HepG2 (cell line): ENCODE measurements around the gene IVL. TPM values are rescaled to one million over a fixed set of nuclear protein-coding genes. Genes with fewer than 3 reads are reported as not detected.

Source experiments
- ATAC-seq: fragments of 200-7000 bp; cut with Tn5 transposase; 3 replicates; pipeline ENCODE4 v1.9.1; 2020; ENCODE audit warnings: mild to moderate bottlenecking, moderate library complexity
- BruUV-seq: library from RNA; stranded (reverse); fragments of 400-500 nt; replicated peaks from 2 replicates; lab custom pipeline; 2021; lab: Mats Ljungman, UMichigan
- CTCF ChIA-PET: fragments of 300-600 bp; formaldehyde crosslinking; extraction: SDS; loops from one replicate; lab custom pipeline; 2021; ENCODE audit warnings: low total read pairs, inconsistent platforms, low intra/inter-chr PET ratio; lab: Yijun Ruan, JAX
- POLR2A ChIA-PET: fragments of 350-600 bp; sonication (Branson Sonifier 250); formaldehyde crosslinking; loops from one replicate; lab custom pipeline; 2020; ENCODE audit warnings: antibody characterized with exemption, inconsistent platforms; lab: Yijun Ruan, JAX
- DNase-seq: peaks from one replicate; pipeline ENCODE4 v3.0.0-alpha.2; 2015; ENCODE audit warnings: low spot score
- FAIRE-seq: peaks from 3 replicates; lab custom pipeline; 2011; peaks lifted over from hg19 to GRCh38; lab: Jason Lieb, UNC
- H2AFZ ChIP-seq: one replicate; pipeline ENCODE4 v1.6.1; 2011; ENCODE audit warnings: low read length, inconsistent platforms
- H3K27ac ChIP-seq: fragments of 300-600 bp; 3 replicates; pipeline ENCODE4 v1.8.0; 2011; ENCODE audit warnings: mixed run types, mild to moderate bottlenecking, mixed read lengths, low read length, inconsistent platforms; ENCODE audit not compliant: insufficient read depth; ENCODE audit errors: extremely low read length
- H3K27me3 ChIP-seq, 2 experiments: fragments of 200-600 bp in 1 of 2; 2 replicates in 1 of 2; 3 replicates in 1 of 2; pipeline versions ENCODE4 v1.6.0 to v1.8.0; 2011; ENCODE audit warnings: low read length in 2 of 2, mild to moderate bottlenecking in 2 of 2, moderate library complexity in 2 of 2, inconsistent platforms in 1 of 2; ENCODE audit not compliant: insufficient read depth in 2 of 2, control insufficient read depth in 1 of 2
- H3K36me3 ChIP-seq, 2 experiments: fragments of 200-600 bp in 1 of 2; replicated peaks in 1 of 2; 2 replicates in 1 of 2; 3 replicates in 1 of 2; pipeline versions ENCODE4 v1.5.1 to v1.8.0; 2011; ENCODE audit warnings: low read length in 2 of 2, inconsistent platforms in 1 of 2; ENCODE audit not compliant: insufficient read depth in 2 of 2, control insufficient read depth in 1 of 2
- H3K4me1 ChIP-seq: 2 replicates; pipeline ENCODE4 v1.5.1; 2012; ENCODE audit warnings: low read length, inconsistent platforms; ENCODE audit not compliant: insufficient read depth
- H3K4me2 ChIP-seq: 2 replicates; pipeline ENCODE4 v1.6.0; 2011; ENCODE audit warnings: low read depth, low read length, inconsistent platforms
- H3K4me3 ChIP-seq, 3 experiments: fragments of 200-600 bp in 1 of 3; sonication (generic), shearing (Covaris generic) in 1 of 3; replicated peaks in 1 of 3; 2 replicates each; pipeline ENCODE4 v1.5.1; 2011 to 2016; ENCODE audit warnings: low read length in 3 of 3, inconsistent platforms in 2 of 3, low read depth in 2 of 3, mild to moderate bottlenecking in 2 of 3, control low read depth in 1 of 3, mixed read lengths in 1 of 3; ENCODE audit not compliant: insufficient read depth in 1 of 3
- H3K79me2 ChIP-seq: one replicate; pipeline ENCODE4 v1.6.1; 2011; ENCODE audit warnings: low read length, inconsistent platforms; ENCODE audit not compliant: insufficient read depth
- H3K9ac ChIP-seq: 2 replicates; pipeline ENCODE4 v1.6.0; 2011; ENCODE audit warnings: mild to moderate bottlenecking, low read depth, low read length, inconsistent platforms; ENCODE audit not compliant: insufficient read depth
- H3K9me3 ChIP-seq: 2 replicates; pipeline ENCODE4 v1.5.1; 2012; ENCODE audit warnings: mild to moderate bottlenecking, low read length
- H4K20me1 ChIP-seq: 2 replicates; pipeline ENCODE4 v1.6.0; 2011; ENCODE audit warnings: inconsistent platforms, mild to moderate bottlenecking, low read length, moderate library complexity; ENCODE audit not compliant: insufficient read depth
- BRCA1 ChIP-seq: sonication (generic); formaldehyde crosslinking; IDR thresholded peaks from 2 replicates; pipeline ENCODE4 v1.4.0; 2020; ENCODE audit warnings: missing genetic modification reagents
- GATA4 ChIP-seq: sonication (generic); IDR thresholded peaks from 2 replicates; pipeline ENCODE4 v1.6.1; 2016; ENCODE audit warnings: antibody characterized with exemption, low read depth, borderline replicate concordance
- GFI1 ChIP-seq: sonication (generic); formaldehyde crosslinking; IDR thresholded peaks from 2 replicates; pipeline ENCODE4 v1.5.0; 2020; ENCODE audit warnings: missing genetic modification reagents, mild to moderate bottlenecking, borderline replicate concordance
- HDAC1 ChIP-seq: sonication (generic); formaldehyde crosslinking; IDR thresholded peaks from 2 replicates; pipeline ENCODE4 v1.5.1; 2020; ENCODE audit warnings: mild to moderate bottlenecking, missing genetic modification reagents
- HNRNPUL1 ChIP-seq: fragments of 200-400 bp; formaldehyde crosslinking; IDR thresholded peaks from 2 replicates; pipeline ENCODE4 v1.6.1; 2017; ENCODE audit warnings: low read depth, mild to moderate bottlenecking, low read length, moderate library complexity
- MYC ChIP-seq: sonication (generic); formaldehyde crosslinking; IDR thresholded peaks from 2 replicates; pipeline ENCODE4 v1.9.0; 2021; ENCODE audit warnings: missing genetic modification reagents, borderline replicate concordance
- NAIF1 ChIP-seq: sonication (generic); formaldehyde crosslinking; IDR thresholded peaks from 2 replicates; pipeline ENCODE4 v1.5.0; 2020; ENCODE audit warnings: mild to moderate bottlenecking, missing genetic modification reagents, borderline replicate concordance
- NFYB ChIP-seq: sonication (generic); formaldehyde crosslinking; IDR thresholded peaks from 2 replicates; pipeline ENCODE4 v1.4.0; 2020; ENCODE audit warnings: missing genetic modification reagents
- TAF1 ChIP-seq: sonication (generic); formaldehyde crosslinking; IDR thresholded peaks from 2 replicates; pipeline ENCODE4 v1.4.0; 2020; ENCODE audit warnings: missing genetic modification reagents
- TRIM24 ChIP-seq: sonication (generic); formaldehyde crosslinking; IDR thresholded peaks from 2 replicates; pipeline ENCODE4 v1.8.0; 2022; ENCODE audit warnings: mild to moderate bottlenecking, missing genetic modification reagents
- ZFP36 ChIP-seq: fragments of 150-350 bp; IDR thresholded peaks from 2 replicates; pipeline ENCODE4 v1.6.1; 2018; ENCODE audit warnings: borderline replicate concordance, low read length, low read depth; ENCODE audit not compliant: partially characterized antibody
- ZNF17 ChIP-seq: sonication (generic); formaldehyde crosslinking; IDR thresholded peaks from 2 replicates; pipeline ENCODE4 v1.5.0; 2020; ENCODE audit warnings: mild to moderate bottlenecking, missing genetic modification reagents
- WGBS: methylation state at CpG from one replicate; pipeline ENCODE4 v1.1.6; 2017; ENCODE audit warnings: low lambda C conversion rate; 5-methylcytosine and 5-hydroxymethylcytosine counted together
- in situ Hi-C: cut with HindIII; loops from 2 replicates; pipeline ENCODE4 v1.10.0; 2017; ENCODE audit warnings: low pct_unique_long_range_greater_than_20kb; ENCODE audit not compliant: extremely low pct_ligation_motif_present
- intact Hi-C: fragments of 100-400 bp; cut with micrococcal nuclease; formaldehyde crosslinking; loops from one replicate; pipeline ENCODE4 v1.10.0; 2022; ENCODE audit not compliant: unreplicated experiment
- polyA plus RNA-seq, 8 experiments: library from polyadenylated mRNA; depleted of rRNA in 3 of 8; stranded (reverse) in 7 of 8; unstranded in 1 of 8; fragments of >200 nt; fragmentation: Illumina TruSeq in 4 of 8; extraction: Trizol in 4 of 8; gene quantifications; 2 replicates each; pipeline versions ENCODE4 v1.2.1 to v1.2.3, GENCODE V29; 2011 to 2016; ENCODE audit warnings: low read depth in 4 of 8, missing spikeins in 1 of 8, mixed read lengths in 1 of 8; ENCODE audit not compliant: insufficient read depth in 1 of 8
- total RNA-seq, 5 experiments: library from RNA; depleted of rRNA; stranded (reverse); fragments of >200 nt; fragmentation: Illumina TruSeq; extraction: Trizol; gene quantifications; 2 replicates each; pipeline ENCODE4 v1.2.3, GENCODE V29; 2016; ENCODE audit warnings: low read depth in 1 of 5
- TF ChIP-seq, protein P1 (sequence below): sonication (generic); formaldehyde crosslinking; IDR thresholded peaks from 2 replicates; pipeline ENCODE4 v1.4.0; 2020; ENCODE audit warnings: mild to moderate bottlenecking, low read depth, missing genetic modification reagents
- TF ChIP-seq, protein P2 (sequence below): sonication (generic); formaldehyde crosslinking; IDR thresholded peaks from 2 replicates; pipeline ENCODE4 v1.8.0; 2022; ENCODE audit warnings: mild to moderate bottlenecking, missing genetic modification reagents, moderate library complexity
- TF ChIP-seq, protein P3 (sequence below): sonication (generic); formaldehyde crosslinking; IDR thresholded peaks from 2 replicates; pipeline ENCODE4 v1.4.0; 2020; ENCODE audit warnings: missing genetic modification reagents, low read depth, mild to moderate bottlenecking, borderline replicate concordance
- TF ChIP-seq, protein P4 (sequence below): sonication (generic); formaldehyde crosslinking; IDR thresholded peaks from 2 replicates; pipeline ENCODE4 v1.8.0; 2022; ENCODE audit warnings: missing genetic modification reagents, mild to moderate bottlenecking, inconsistent platforms, borderline replicate concordance

IVL gene
- total and polyA plus RNA-seq, 2 of the 13 experiments (the other 11 are each of a cell fraction or from before 2014, with no cell fraction given) = not detected

DNA sequence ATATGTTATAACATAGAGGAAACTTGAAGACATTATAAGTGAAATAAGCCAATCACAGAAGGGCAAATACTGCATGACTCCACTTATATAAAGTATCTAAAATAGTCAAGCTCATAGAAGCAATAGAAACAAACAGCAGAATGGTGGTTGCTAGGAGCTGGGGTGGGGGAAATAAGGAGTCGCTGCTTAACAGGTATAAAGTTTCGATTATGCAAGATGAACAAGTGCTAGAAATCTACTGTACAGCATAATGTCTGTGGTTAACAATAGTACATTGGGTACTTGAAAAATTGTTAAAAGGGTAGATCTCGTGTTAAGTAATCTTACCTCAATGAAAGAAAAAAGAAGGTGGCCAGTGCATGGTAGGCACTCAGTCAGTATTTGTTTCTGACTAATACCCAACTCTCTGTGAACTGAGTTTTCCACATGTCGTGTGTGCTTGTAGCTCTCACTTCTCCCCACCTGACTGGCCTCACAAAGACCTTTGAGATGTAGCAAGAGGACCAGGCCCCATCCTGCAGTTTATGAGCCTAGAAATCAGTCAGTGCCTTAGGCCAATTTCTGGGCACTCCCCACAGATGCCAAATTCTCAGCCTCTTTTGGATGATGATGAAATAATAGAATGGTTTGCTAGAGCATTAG, 23.9 kb downstream of the IVL start (continued):
- TF ChIP-seq, protein P1, sequence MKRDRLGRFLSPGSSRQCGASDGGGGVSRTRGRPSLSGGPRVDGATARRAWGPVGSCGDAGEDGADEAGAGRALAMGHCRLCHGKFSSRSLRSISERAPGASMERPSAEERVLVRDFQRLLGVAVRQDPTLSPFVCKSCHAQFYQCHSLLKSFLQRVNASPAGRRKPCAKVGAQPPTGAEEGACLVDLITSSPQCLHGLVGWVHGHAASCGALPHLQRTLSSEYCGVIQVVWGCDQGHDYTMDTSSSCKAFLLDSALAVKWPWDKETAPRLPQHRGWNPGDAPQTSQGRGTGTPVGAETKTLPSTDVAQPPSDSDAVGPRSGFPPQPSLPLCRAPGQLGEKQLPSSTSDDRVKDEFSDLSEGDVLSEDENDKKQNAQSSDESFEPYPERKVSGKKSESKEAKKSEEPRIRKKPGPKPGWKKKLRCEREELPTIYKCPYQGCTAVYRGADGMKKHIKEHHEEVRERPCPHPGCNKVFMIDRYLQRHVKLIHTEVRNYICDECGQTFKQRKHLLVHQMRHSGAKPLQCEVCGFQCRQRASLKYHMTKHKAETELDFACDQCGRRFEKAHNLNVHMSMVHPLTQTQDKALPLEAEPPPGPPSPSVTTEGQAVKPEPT (CRISPR knock-in tag) = no peak
- TF ChIP-seq, protein P2, sequence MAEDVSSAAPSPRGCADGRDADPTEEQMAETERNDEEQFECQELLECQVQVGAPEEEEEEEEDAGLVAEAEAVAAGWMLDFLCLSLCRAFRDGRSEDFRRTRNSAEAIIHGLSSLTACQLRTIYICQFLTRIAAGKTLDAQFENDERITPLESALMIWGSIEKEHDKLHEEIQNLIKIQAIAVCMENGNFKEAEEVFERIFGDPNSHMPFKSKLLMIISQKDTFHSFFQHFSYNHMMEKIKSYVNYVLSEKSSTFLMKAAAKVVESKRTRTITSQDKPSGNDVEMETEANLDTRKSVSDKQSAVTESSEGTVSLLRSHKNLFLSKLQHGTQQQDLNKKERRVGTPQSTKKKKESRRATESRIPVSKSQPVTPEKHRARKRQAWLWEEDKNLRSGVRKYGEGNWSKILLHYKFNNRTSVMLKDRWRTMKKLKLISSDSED = no peak
- TF ChIP-seq GATA4 = no peak
- no peak for TF ChIP-seq BRCA1 (CRISPR knock-in tag)
- no peak for TF ChIP-seq TRIM24 (CRISPR knock-in tag)

DNA sequence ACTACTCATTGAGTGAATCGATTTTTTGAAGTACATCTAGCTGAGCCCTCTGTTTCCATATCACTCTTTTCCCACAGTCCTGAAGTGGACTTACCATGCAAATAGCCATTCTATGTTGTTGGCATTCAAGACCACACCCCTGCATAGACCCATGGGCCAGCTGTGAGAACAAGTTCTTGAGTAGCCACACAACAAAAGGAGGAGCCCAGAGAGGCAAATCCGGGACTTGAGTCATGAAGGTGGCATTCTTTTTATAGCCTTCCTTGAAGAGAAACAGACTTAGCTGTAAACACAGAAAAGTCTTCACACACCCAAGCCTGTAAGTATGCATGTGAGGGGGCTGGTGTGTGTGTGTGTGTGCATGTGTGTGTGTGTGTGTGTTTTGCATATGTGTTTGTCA, 24.9 kb downstream of the IVL start:
- Histone ChIP-seq H3K36me3 (no peaks in the 10 kb centered on the region), H3K4me1 (peaks cover 6% of the 10 kb centered on the region), H3K4me3 (no peak overlapping the region), H3K27me3 (no peaks in the 10 kb centered on the region), H3K79me2 (no peaks in the 10 kb centered on the region), H4K20me1 (no peaks in the 10 kb centered on the region), H3K9ac (no peak overlapping the region), H2AFZ (no peak overlapping the region), H3K4me2 (no peak overlapping the region), H3K9me3 (no peaks in the 10 kb centered on the region), H3K27ac (no peak overlapping the region)
- ChIA-PET POLR2A (no interaction called here), CTCF (no interaction called here)
- FAIRE-seq = no peak
- intact Hi-C loops = no loop called here
- in situ Hi-C loops = no loop called here
- BruUV-seq = no TSS peak
- ATAC-seq = no peak
- WGBS = 0% methylated on average over 2 of the region's 2 CpGs
- DNase-seq = no peak
- TF ChIP-seq NAIF1 (CRISPR knock-in tag) (no peak), HDAC1 (CRISPR knock-in tag) (no peak), ZNF17 (CRISPR knock-in tag) (no peak), NFYB (no peak), TAF1 (no peak), MYC (CRISPR knock-in tag) (no peak), GFI1 (CRISPR knock-in tag) (no peak), ZFP36 (no peak), HNRNPUL1 (no peak)
- TF ChIP-seq, protein P3, sequence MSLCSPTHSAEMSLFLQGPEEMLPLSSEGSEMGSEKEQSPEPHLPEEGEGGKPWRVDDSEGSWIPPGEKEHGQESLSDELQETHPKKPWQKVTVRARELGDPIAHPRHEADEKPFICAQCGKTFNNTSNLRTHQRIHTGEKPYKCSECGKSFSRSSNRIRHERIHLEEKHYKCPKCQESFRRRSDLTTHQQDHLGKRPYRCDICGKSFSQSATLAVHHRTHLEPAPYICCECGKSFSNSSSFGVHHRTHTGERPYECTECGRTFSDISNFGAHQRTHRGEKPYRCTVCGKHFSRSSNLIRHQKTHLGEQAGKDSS (CRISPR knock-in tag) = no peak
- TF ChIP-seq, protein P4, sequence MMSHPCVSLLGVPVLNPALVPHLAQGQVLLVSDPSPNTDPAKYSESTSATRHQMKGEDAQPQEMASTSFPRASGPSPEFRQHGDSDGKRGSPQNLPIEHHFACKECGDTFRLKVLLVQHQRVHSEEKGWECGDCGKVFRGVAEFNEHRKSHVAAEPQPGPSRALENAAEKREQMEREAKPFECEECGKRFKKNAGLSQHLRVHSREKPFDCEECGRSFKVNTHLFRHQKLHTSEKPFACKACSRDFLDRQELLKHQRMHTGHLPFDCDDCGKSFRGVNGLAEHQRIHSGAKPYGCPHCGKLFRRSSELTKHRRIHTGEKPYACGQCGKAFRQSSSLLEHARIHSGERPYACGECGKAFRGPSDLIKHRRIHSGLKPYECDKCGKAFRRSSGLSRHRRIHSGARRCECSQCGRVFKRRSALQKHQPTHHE (CRISPR knock-in tag) = no peak
